H9 (cell line): ENCODE results near the gene CCL13. TPM values are rescaled to one million over a fixed set of nuclear protein-coding genes. Genes with fewer than 3 reads are reported as not detected.

Source experiments
- DNase-seq: peaks from one replicate; pipeline ENCODE4 v3.0.0-alpha.2; 2017
- H2AFZ ChIP-seq: one replicate; pipeline ENCODE4 v1.6.1; 2013; ENCODE audit warnings: mild to moderate bottlenecking, low read length, control low read depth, moderate library complexity
- H2AK5ac ChIP-seq: 2 replicates; pipeline ENCODE4 v1.6.1; 2013; ENCODE audit warnings: low read length, control low read depth, mixed read lengths; ENCODE audit not compliant: insufficient read length
- H2BK120ac ChIP-seq: one replicate; pipeline ENCODE4 v1.6.1; 2013; ENCODE audit warnings: low read depth, mild to moderate bottlenecking, low read length, control low read depth, inconsistent platforms; ENCODE audit not compliant: poor library complexity, severe bottlenecking
- H2BK12ac ChIP-seq: 2 replicates; pipeline ENCODE4 v1.6.1; 2013; ENCODE audit warnings: low read length, control low read depth, mixed read lengths, low read depth; ENCODE audit not compliant: insufficient read length
- H2BK15ac ChIP-seq: 2 replicates; pipeline ENCODE4 v1.6.1; 2013; ENCODE audit warnings: low read depth, low read length, control low read depth
- H2BK20ac ChIP-seq: one replicate; pipeline ENCODE4 v1.6.1; 2013; ENCODE audit warnings: low read depth, mild to moderate bottlenecking, low read length, control low read depth, inconsistent platforms; ENCODE audit not compliant: poor library complexity, severe bottlenecking
- H2BK5ac ChIP-seq: 2 replicates; pipeline ENCODE4 v1.6.1; 2013; ENCODE audit warnings: low read length, control low read depth, mixed read lengths; ENCODE audit not compliant: insufficient read length
- H3K14ac ChIP-seq: 2 replicates; pipeline ENCODE4 v1.6.1; 2013; ENCODE audit warnings: low read length, control low read depth; ENCODE audit not compliant: insufficient read depth
- H3K18ac ChIP-seq: 2 replicates; pipeline ENCODE4 v1.6.1; 2013; ENCODE audit warnings: low read depth, mild to moderate bottlenecking, mixed read lengths, low read length, control low read depth; ENCODE audit not compliant: insufficient read length
- H3K23ac ChIP-seq: 2 replicates; pipeline ENCODE4 v1.6.1; 2013; ENCODE audit warnings: low read length, control low read depth, mixed read lengths, low read depth; ENCODE audit not compliant: insufficient read length
- H3K23me2 ChIP-seq: 2 replicates; pipeline ENCODE4 v1.6.1; 2013; ENCODE audit warnings: low read depth, mild to moderate bottlenecking, mixed read lengths, low read length, control low read depth; ENCODE audit not compliant: insufficient read length, poor library complexity, severe bottlenecking
- H3K27ac ChIP-seq: 2 replicates; pipeline ENCODE4 v1.5.1; 2013; ENCODE audit warnings: low read length, control low read depth, mixed read lengths, low read depth; ENCODE audit not compliant: insufficient read length
- H3K27me3 ChIP-seq: 2 replicates; pipeline ENCODE4 v1.6.1; 2013; ENCODE audit warnings: low read length, control low read depth, inconsistent platforms; ENCODE audit not compliant: insufficient read depth
- H3K4ac ChIP-seq: 2 replicates; pipeline ENCODE4 v1.6.1; 2013; ENCODE audit warnings: low read depth, mild to moderate bottlenecking, control low read depth, inconsistent platforms, low read length, moderate library complexity
- H3K4me1 ChIP-seq: 2 replicates; pipeline ENCODE4 v1.6.1; 2013; ENCODE audit warnings: low read length, control low read depth, inconsistent platforms; ENCODE audit not compliant: insufficient read depth
- H3K4me2 ChIP-seq: 2 replicates; pipeline ENCODE4 v1.6.1; 2013; ENCODE audit warnings: low read length, control low read depth, mixed read lengths; ENCODE audit not compliant: insufficient read length, insufficient read depth
- H3K56ac ChIP-seq: 2 replicates; pipeline ENCODE4 v1.6.1; 2013; ENCODE audit warnings: low read depth, mild to moderate bottlenecking, mixed read lengths, low read length, control low read depth; ENCODE audit not compliant: insufficient read length
- H3K79me1 ChIP-seq: 2 replicates; pipeline ENCODE4 v1.6.1; 2013; ENCODE audit warnings: low read depth, mild to moderate bottlenecking, moderate library complexity, low read length, control low read depth, inconsistent platforms; ENCODE audit not compliant: insufficient read depth, poor library complexity, severe bottlenecking
- H3K79me2 ChIP-seq: 2 replicates; pipeline ENCODE4 v1.6.1; 2013; ENCODE audit warnings: low read length, control low read depth, inconsistent platforms; ENCODE audit not compliant: insufficient read depth
- H3K9ac ChIP-seq: 2 replicates; pipeline ENCODE4 v1.6.1; 2013; ENCODE audit warnings: low read length, control low read depth, mixed read lengths; ENCODE audit not compliant: insufficient read length; ENCODE audit errors: extremely low read depth
- H3K9me3 ChIP-seq: one replicate; pipeline ENCODE4 v1.6.1; 2013; ENCODE audit warnings: low read depth, low read length, inconsistent platforms; ENCODE audit not compliant: control insufficient read depth
- H3T11ph ChIP-seq: one replicate; pipeline ENCODE4 v1.6.1; 2013; ENCODE audit warnings: mild to moderate bottlenecking, low read length, control low read depth, inconsistent platforms
- H4K20me1 ChIP-seq: one replicate; pipeline ENCODE4 v1.6.1; 2013; ENCODE audit not compliant: control insufficient read depth, insufficient read length, insufficient read depth
- H4K5ac ChIP-seq: 2 replicates; pipeline ENCODE4 v1.6.1; 2013; ENCODE audit warnings: low read depth, mild to moderate bottlenecking, mixed read lengths, low read length, control low read depth; ENCODE audit not compliant: insufficient read length
- H4K8ac ChIP-seq: replicated peaks from 2 replicates; pipeline ENCODE4 v1.6.1; 2013; ENCODE audit warnings: low read length, control low read depth, mixed read lengths, low read depth; ENCODE audit not compliant: insufficient read length
- H4K91ac ChIP-seq: 2 replicates; pipeline ENCODE4 v1.6.1; 2013; ENCODE audit warnings: low read depth, mild to moderate bottlenecking, moderate library complexity, mixed read lengths, low read length, control low read depth; ENCODE audit not compliant: insufficient read length
- H3K27ac Mint-ChIP-seq, 3 experiments: 2 replicates in 2 of 3; 3 replicates in 1 of 3; pipeline ENCODE4 v1.8.0; 2020 to 2021; ENCODE audit warnings: mixed read lengths in 3 of 3, mild to moderate bottlenecking in 1 of 3, moderate library complexity in 1 of 3
- H3K27me3 Mint-ChIP-seq: 2 replicates; pipeline ENCODE4 v1.8.0; 2021; ENCODE audit warnings: low read depth, mild to moderate bottlenecking, moderate library complexity, mixed read lengths
- H3K36me3 Mint-ChIP-seq, 3 experiments: 2 replicates in 2 of 3; 3 replicates in 1 of 3; pipeline ENCODE4 v1.8.0; 2020 to 2021; ENCODE audit warnings: low read depth in 3 of 3, mixed read lengths in 3 of 3; ENCODE audit not compliant: insufficient read depth in 1 of 3
- H3K4me1 Mint-ChIP-seq, 2 experiments: 2 replicates each; pipeline ENCODE4 v1.8.0; 2020; ENCODE audit warnings: mixed read lengths in 2 of 2
- H3K4me3 Mint-ChIP-seq, 2 experiments: 2 replicates in 1 of 2; 3 replicates in 1 of 2; pipeline ENCODE4 v1.8.0; 2020 to 2021; ENCODE audit warnings: mild to moderate bottlenecking in 2 of 2, mixed read lengths in 2 of 2, moderate library complexity in 1 of 2
- H3K9me3 Mint-ChIP-seq, 2 experiments: 2 replicates in 1 of 2; 3 replicates in 1 of 2; pipeline ENCODE4 v1.8.0; 2020; ENCODE audit warnings: mild to moderate bottlenecking in 2 of 2, mixed read lengths in 2 of 2, moderate library complexity in 1 of 2
- WGBS: extraction: QIAGEN DNeasy Blood & Tissue Kit; methylation state at CpG from one replicate; pipeline ENCODE4 v1.1.7; 2013; ENCODE audit warnings: missing lambda C conversion rate, low lambda C conversion rate, mixed read lengths; ENCODE audit not compliant: insufficient read length; ENCODE audit errors: extremely low coverage; 5-methylcytosine and 5-hydroxymethylcytosine counted together
- total RNA-seq: library from RNA; stranded (reverse); gene quantifications from 2 replicates; pipeline ENCODE4 v1.2.1, GENCODE V29; 2021
- TF ChIP-seq, protein P1 (sequence below): fragments of 200-600 bp; sonication (generic); conservative IDR thresholded peaks from 3 replicates; pipeline ENCODE4 v1.8.0; 2021; ENCODE audit warnings: antibody characterized with exemption, mild to moderate bottlenecking

The CCL13 gene
- total RNA-seq, 1 experiment from 2014 or later, result not detected

GRCh38 chr17:34377078-34377823, 21.0 kb downstream of the CCL13 start:
- Mint-ChIP-seq H3K4me3 (no peak overlapping the region), H3K36me3 (no peaks in the 10 kb centered on the region), H3K4me1 (peaks cover 10 to 13% of the 10 kb centered on the region in 2 experiments; a peak in 3 of 4 replicates), H3K9me3 (no peaks in the 10 kb centered on the region), H3K27ac (no peak overlapping the region), H3K27me3 (no peaks in the 10 kb centered on the region)
- TF ChIP-seq, protein P1, sequence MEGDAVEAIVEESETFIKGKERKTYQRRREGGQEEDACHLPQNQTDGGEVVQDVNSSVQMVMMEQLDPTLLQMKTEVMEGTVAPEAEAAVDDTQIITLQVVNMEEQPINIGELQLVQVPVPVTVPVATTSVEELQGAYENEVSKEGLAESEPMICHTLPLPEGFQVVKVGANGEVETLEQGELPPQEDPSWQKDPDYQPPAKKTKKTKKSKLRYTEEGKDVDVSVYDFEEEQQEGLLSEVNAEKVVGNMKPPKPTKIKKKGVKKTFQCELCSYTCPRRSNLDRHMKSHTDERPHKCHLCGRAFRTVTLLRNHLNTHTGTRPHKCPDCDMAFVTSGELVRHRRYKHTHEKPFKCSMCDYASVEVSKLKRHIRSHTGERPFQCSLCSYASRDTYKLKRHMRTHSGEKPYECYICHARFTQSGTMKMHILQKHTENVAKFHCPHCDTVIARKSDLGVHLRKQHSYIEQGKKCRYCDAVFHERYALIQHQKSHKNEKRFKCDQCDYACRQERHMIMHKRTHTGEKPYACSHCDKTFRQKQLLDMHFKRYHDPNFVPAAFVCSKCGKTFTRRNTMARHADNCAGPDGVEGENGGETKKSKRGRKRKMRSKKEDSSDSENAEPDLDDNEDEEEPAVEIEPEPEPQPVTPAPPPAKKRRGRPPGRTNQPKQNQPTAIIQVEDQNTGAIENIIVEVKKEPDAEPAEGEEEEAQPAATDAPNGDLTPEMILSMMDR, result no peak
- H2BK5ac ChIP-seq, result no peak overlapping the region
- WGBS, result no CpG with 5 or more reads among the region's 3 CpGs
- H3K27ac ChIP-seq, result no peak overlapping the region
- no peaks in the 10 kb centered on the region for H3K79me1 ChIP-seq
- no peak overlapping the region for H2BK12ac ChIP-seq
- no peak overlapping the region for H4K8ac ChIP-seq
- H3K56ac ChIP-seq, result no peak overlapping the region
- H3K23me2 ChIP-seq, result no peaks in the 10 kb centered on the region
- no peak overlapping the region for H3K23ac ChIP-seq
- no peak overlapping the region for H2BK20ac ChIP-seq
- H3K4ac ChIP-seq, result no peak overlapping the region
- H3K18ac ChIP-seq, result no peak overlapping the region
- DNase-seq, result peak; percentile 5
- H3K9ac ChIP-seq, result no peak overlapping the region
- no peaks in the 10 kb centered on the region for H3K79me2 ChIP-seq
- H3K27me3 ChIP-seq, result no peaks in the 10 kb centered on the region
- no peak overlapping the region for H3K14ac ChIP-seq
- H4K91ac ChIP-seq, result no peak overlapping the region
- H3T11ph ChIP-seq, result no peak overlapping the region
- no peaks in the 10 kb centered on the region for H3K9me3 ChIP-seq
- H4K5ac ChIP-seq, result no peak overlapping the region
- H3K4me2 ChIP-seq, result no peak overlapping the region
- H2AK5ac ChIP-seq, result no peak overlapping the region
- H4K20me1 ChIP-seq, result no peaks in the 10 kb centered on the region
- no peak overlapping the region for H2AFZ ChIP-seq
- no peak overlapping the region for H2BK120ac ChIP-seq
- no peaks in the 10 kb centered on the region for H3K4me1 ChIP-seq
- no peak overlapping the region for H2BK15ac ChIP-seq
